ENCODE results near the gene RIN2. TPM values are rescaled to one million over a fixed set of nuclear protein-coding genes. Genes with fewer than 3 reads are reported as not detected.
A peak's percentile ranks its signal among the peaks of the same experiment; 100 is the strongest.

Gene RIN2
- total RNA-seq, 1 donor = 55.7 TPM

GRCh38 chr20:19774135-19774933 lies 16.3 kb downstream of the RIN2 start:
- Histone ChIP-seq H2AFZ (ENCODE audit: low read length) (no peak overlapping the region), H4K20me1 (ENCODE audit: insufficient read depth, low read length) (peaks cover 25% of the 10 kb centered on the region), H3K4me2 (ENCODE audit: insufficient read depth, low read length) (no peak overlapping the region), H3K27ac (ENCODE audit: low read depth, low read length) (no peak overlapping the region), H3K27me3 (ENCODE audit: insufficient read depth, low read length) (no peaks in the 10 kb centered on the region), H3K4me1 (ENCODE audit: insufficient read depth, low read length) (peaks cover 18% of the 10 kb centered on the region), H3K4me3 (ENCODE audit: insufficient read depth, low read length) (no peak overlapping the region), H3K36me3 (ENCODE audit: insufficient read depth, low read length) (no peaks in the 10 kb centered on the region), H3K79me2 (ENCODE audit: insufficient read depth, low read length) (peaks cover 2% of the 10 kb centered on the region), H3K9me3 (ENCODE audit: low read depth, low read length) (no peaks in the 10 kb centered on the region)
- DNase-seq (ENCODE audit: insufficient read length, low spot score, missing footprints) = no peak
- no peak for TF ChIP-seq CTCF (IDR thresholded peaks at IDR 0.05; ENCODE audit: extremely low read depth, low read depth, low read length)

- peak overlapping the region; percentile 4 for H3K27ac ChIP-seq (ENCODE audit: low read depth, low read length)
- no peaks in the 10 kb centered on the region for H3K27me3 ChIP-seq (ENCODE audit: insufficient read depth, low read length)
- H3K36me3 ChIP-seq (ENCODE audit: insufficient read depth, low read length) = no peaks in the 10 kb centered on the region
- H3K4me3 ChIP-seq (ENCODE audit: insufficient read depth, low read length) = no peak overlapping the region
- peaks cover 18% of the 10 kb centered on the region for H4K20me1 ChIP-seq (ENCODE audit: insufficient read depth, low read length)
- H3K9me3 ChIP-seq (ENCODE audit: low read depth, low read length) = no peaks in the 10 kb centered on the region
- DNase-seq (ENCODE audit: insufficient read length, low spot score, missing footprints) = no peak
- H3K79me2 ChIP-seq (ENCODE audit: insufficient read depth, low read length) = peaks cover 2% of the 10 kb centered on the region
- H2AFZ ChIP-seq (ENCODE audit: low read length) = no peak overlapping the region
- peak overlapping the region; percentile 37 for H3K4me2 ChIP-seq (ENCODE audit: insufficient read depth, low read length)
- no peak for TF ChIP-seq CTCF (IDR thresholded peaks at IDR 0.05; ENCODE audit: extremely low read depth, low read depth, low read length)
- peaks cover 23% of the 10 kb centered on the region for H3K4me1 ChIP-seq (ENCODE audit: insufficient read depth, low read length)
Observed at GRCh38 chr20:19775353-19776253, 17.5 kb downstream of the RIN2 start.

GRCh38 chr20:19777315-19777714 lies 19.3 kb downstream of the RIN2 start:
- no peak for DNase-seq (ENCODE audit: insufficient read length, low spot score, missing footprints)
- Histone ChIP-seq H2AFZ (ENCODE audit: low read length) (no peak overlapping the region), H3K27ac (ENCODE audit: low read depth, low read length) (no peak overlapping the region), H3K4me1 (ENCODE audit: insufficient read depth, low read length) (peaks cover 23% of the 10 kb centered on the region), H3K9me3 (ENCODE audit: low read depth, low read length) (no peaks in the 10 kb centered on the region), H3K36me3 (ENCODE audit: insufficient read depth, low read length) (no peaks in the 10 kb centered on the region), H3K4me2 (ENCODE audit: insufficient read depth, low read length) (no peak overlapping the region), H3K79me2 (ENCODE audit: insufficient read depth, low read length) (peaks cover 4% of the 10 kb centered on the region), H3K4me3 (ENCODE audit: insufficient read depth, low read length) (no peak overlapping the region), H4K20me1 (ENCODE audit: insufficient read depth, low read length) (peaks cover 8% of the 10 kb centered on the region), H3K27me3 (ENCODE audit: insufficient read depth, low read length) (no peaks in the 10 kb centered on the region)
- TF ChIP-seq CTCF (IDR thresholded peaks at IDR 0.05; ENCODE audit: extremely low read depth, low read depth, low read length) = no peak

- peaks cover 6% of the 10 kb centered on the region for H3K79me2 ChIP-seq (ENCODE audit: insufficient read depth, low read length)
- no peak overlapping the region for H3K27ac ChIP-seq (ENCODE audit: low read depth, low read length)
- no peak overlapping the region for H2AFZ ChIP-seq (ENCODE audit: low read length)
- H3K9me3 ChIP-seq (ENCODE audit: low read depth, low read length) = no peaks in the 10 kb centered on the region
- TF ChIP-seq CTCF (IDR thresholded peaks at IDR 0.05; ENCODE audit: extremely low read depth, low read depth, low read length) = no peak
- no peaks in the 10 kb centered on the region for H3K36me3 ChIP-seq (ENCODE audit: insufficient read depth, low read length)
- no peak overlapping the region for H3K4me2 ChIP-seq (ENCODE audit: insufficient read depth, low read length)
- H3K4me1 ChIP-seq (ENCODE audit: insufficient read depth, low read length) = peaks cover 23% of the 10 kb centered on the region
- DNase-seq (ENCODE audit: insufficient read length, low spot score, missing footprints) = no peak
- no peaks in the 10 kb centered on the region for H3K27me3 ChIP-seq (ENCODE audit: insufficient read depth, low read length)
- H3K4me3 ChIP-seq (ENCODE audit: insufficient read depth, low read length) = no peak overlapping the region
- H4K20me1 ChIP-seq (ENCODE audit: insufficient read depth, low read length) = peaks cover 6% of the 10 kb centered on the region
Observed at GRCh38 chr20:19777981-19778380, 19.9 kb downstream of the RIN2 start.
